GM19099 (cell line): ENCODE measurements around the gene FANCI.

Source experiments
- POLR2A ChIP-seq: IDR thresholded peaks from 3 replicates; pipeline ENCODE4 v1.6.1; 2011; ENCODE audit warnings: low read depth; ENCODE audit not compliant: insufficient read length; ENCODE audit errors: extremely low read depth

FANCI gene

DNA sequence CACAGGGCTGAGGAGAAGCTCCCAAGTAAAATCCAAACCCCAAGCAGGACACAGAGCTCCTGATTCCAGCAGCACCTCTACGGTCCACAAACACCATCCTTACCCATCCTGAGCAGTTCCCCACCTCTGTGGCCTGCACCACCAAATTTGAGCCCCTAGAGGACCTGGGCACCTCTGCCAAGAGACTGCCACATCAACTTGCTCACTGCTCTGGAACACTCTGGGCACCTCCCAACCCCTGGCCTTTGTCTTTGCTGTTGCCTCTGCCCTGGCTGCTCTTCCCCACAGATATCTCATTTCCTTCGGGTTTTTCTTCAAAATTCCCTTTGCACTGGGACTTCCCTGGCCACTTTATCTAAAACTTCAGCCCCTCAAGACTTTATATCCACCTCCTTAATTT lies 28.2 kb upstream of the FANCI start:
- TF ChIP-seq POLR2A, result no peak

DNA sequence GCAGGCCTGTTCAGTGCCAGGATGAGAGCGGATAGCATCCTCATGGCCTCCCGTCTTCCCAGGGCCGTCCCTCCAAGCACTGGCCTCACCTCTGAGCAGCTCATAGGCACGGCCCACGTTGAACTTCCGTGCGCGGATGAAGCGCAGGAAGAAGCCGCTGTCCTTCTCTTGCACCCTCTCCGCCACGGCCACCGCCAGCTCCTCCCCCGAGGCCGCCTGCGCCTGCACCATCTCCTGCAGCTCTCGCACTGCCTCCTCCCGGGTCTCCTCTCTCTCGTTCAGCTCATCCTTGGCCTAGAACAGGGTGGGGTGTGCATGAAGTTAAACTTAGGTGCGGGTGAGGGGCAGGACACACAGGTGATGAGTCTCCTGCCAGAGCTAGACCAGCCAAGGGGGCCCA lies 26.7 kb upstream of the FANCI start:
- TF ChIP-seq POLR2A, result no peak

DNA sequence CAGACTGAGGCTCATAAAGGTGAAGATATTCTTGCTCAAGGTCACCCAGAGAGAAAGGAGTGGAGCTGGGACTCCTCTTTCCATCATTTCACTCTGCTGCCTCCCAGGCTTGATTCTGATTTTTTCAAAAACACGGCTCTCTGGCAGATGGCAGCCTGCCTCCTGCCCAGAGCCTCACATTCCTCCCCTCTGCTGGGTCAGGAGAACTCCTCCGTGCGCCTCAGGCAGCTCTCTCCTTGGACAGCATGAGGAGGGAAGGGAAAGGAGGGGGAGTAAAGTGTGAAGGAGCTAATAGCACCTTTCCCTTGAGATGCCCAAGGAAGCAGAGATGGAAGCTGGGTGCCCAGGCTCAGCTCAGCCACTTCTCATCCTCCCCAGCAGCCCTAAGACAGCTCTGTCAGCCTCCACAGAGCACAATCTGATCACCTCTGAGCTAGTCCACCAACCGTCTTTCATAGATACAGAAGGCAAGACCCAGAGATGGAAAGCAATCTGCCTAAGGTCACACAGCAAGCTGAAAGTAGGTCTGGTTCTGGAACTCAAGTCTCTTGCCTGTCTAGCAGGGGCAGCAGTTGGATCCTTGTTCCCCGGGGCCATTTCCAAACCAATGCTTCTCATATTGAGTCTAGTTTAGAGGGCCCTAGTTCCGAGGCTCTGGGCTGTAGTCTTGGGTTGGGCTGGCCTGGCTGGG lies 25.9 kb upstream of the FANCI start:
- TF ChIP-seq POLR2A, result no peak

DNA sequence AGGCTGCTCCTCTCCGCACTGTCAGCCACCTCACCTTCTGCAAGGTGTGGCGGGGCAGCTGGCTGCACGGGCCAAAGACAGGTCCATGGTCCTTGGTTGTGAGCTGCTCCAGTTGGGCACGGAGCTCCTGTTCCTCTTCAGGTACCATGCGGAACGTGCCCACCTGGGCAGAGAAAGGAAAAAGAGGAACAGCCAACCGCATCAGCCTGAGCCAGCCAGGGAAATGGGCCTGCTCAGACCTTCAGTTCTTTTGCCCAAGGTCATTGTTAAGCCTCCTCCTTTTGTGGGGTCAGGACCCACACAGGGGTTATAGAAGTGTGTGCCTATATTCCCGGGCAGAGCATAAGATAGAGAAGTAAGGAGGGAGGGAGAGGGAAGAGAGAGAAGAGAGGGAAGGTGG lies 25.2 kb upstream of the FANCI start:
- no peak for TF ChIP-seq POLR2A

DNA sequence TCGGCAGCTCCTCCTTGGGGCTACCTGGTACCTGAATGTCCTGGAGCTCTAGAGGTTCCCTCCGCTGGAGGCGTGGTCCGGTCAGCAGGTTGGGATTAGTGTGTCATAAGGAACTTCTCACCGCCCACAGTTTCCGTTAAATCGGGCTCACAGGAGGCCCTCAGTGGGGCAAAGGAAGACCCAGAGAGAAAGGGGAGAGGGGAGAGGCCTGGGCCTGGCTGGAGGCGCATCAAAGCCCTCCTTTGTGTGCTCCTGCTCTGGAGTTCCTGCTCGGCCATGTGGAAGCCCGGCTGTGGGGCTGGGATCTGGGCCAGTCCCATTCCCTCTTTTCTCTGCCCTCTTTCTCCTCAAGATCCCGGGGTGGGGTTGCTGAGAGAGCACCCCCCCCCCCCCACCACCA lies 22.2 kb upstream of the FANCI start, which contains the start of gene RLBP1:
Gene RLBP1, minus strand, starts transcription at position 37 of the 400 bp plus-strand sequence. CDS start 2,604 bp downstream, outside the sequence.
- TF ChIP-seq POLR2A, result no peak

DNA sequence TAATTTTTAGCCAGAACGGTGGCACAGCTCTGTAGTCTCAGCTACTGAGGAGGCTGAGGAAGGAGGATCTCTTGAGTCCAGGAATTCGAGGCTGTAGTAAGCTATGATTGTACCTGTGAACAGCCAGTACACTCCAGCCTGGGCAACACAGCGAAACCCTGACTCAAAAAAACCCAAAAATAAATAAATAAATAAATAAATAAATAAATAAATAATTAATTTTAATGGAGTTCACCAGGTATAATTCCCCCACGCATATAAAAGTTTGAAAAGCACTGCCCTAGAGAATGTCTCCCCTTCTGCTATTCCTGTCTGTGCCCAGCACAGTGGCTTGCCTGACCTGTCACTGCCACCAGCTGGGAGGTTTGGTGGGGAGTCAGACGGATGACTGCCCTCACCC lies 18.2 kb upstream of the FANCI start:
- TF ChIP-seq POLR2A, result no peak

DNA sequence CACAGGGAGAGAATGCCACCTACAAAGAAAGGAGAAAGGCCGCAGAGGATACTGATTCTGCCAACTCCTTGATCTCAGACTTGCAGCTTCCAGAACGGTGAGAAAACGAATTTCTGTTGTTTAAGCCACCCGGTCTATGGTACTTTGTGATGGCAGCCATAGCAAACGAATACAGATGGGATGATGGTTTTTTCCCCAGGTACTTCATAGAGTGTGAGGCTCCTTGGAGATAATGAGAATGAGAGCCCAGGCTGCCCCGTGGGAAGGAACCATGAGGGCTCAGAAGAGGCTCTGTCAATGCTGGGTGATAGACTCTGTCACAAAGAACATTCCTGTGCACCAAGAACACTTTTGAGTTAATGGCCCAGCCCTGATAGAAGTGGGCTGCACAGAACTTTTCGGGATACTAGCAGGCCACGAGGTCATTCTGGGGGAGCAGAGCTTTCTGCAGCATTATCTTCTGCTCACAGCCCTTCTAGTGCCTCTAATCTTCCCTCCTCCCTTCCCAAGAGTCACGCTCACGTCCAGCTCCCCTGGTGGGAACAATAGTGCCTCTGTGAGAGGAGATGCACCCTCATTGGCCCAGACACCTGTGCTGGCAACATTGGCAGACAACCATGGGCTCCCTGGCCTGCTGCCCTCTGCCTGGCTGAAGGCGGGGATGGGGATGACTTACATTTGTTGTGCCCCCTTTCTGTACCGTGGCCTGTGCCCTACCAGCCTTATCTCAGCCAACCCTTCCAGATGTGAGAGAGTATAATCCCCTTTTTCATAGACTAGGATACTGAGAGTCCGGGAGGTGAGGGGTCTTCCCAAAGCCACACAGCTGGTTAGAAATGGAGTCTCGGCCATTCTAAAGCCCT lies 17.2 kb upstream of the FANCI start:
- TF ChIP-seq POLR2A, result no peak

DNA sequence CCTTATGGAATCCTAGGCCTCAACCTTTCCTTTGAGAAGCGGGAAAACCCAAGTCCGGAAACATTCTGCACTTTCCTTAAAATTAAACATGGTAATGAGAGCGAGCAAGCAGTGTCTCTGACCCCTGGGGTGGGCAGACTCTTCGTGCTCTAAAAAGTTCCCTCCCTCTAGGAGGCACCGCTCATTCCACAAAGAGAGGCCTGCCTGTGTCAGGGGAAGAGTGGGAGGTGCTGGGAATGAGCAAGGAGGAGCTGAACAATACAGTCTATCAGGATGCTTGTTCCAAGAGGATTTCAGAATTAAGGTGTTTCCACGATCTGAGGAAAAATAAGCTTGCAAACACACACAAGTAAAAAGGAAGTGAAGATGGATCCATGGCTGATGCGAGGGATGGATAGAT lies 16.4 kb upstream of the FANCI start:
- no peak for TF ChIP-seq POLR2A

DNA sequence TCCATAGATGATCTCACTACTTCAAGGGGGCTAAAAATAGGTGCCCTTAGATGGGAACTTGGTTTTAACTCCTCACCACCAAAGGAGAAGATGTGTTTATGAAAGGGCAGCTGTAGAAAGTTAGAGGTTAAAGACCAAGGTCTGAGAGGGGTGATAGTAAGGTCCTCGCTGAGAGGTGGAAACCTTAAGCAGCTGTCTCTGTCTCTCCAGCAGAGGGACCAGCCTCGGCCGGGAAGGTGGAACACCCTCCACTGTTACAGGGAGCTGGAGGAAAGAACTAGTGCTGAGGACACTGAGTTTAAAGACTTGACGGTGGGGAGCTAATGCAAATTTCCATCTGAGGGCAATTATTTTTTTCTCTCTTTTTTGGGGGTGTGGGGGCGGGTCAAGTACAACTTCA lies 13.5 kb upstream of the FANCI start:
- TF ChIP-seq POLR2A, result no peak

DNA sequence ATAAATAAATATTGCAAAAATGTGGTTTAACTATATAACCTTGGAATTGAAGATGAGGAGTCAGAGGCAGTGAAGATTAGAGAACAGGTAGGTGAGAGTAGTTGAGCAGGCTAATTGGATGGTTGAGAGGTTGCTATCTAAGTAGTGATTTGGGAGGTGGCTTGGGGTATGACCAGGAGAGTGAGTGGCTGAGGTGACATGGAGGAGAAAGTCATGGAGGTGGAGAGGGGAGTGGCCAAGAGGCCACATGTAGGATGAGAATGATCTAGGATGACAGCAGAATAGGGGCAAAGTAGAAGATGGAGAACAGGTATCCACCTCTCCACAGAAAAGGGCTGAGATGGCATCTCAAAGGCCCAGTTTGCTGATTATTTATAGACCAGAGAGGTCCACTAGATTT lies 11.9 kb upstream of the FANCI start:
- no peak for TF ChIP-seq POLR2A

DNA sequence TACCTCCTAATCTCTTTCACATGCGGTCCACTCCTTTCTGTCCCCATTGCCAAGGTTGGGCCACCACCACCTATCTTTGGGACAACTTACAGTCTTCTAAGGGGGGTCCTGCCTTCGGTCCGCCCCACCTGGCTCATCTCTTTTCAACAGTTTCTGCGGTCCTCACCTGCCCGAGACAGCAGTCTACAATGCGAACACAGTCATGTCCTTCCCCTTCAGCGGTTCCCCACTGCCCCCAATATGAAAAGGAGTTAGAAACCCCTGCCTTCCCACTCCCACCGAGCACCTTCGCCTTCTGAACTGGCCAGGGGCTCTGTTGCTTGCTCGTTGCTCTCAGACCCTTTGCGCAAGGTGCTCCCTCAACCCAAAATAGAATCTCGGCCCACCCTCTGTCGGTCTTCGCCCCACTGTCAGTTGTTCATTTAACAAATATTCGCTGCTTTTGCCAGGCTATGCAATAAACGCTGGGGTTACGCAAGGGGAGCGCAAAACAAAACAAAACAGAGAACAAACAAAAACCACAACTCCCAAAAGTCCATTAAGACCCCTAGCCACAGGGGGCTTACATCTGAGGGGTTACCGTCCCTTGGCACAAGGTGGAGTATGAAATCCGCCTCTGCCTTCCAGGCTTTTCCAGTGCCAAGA lies 611 bp upstream of the FANCI start:
- TF ChIP-seq POLR2A, result no peak

DNA sequence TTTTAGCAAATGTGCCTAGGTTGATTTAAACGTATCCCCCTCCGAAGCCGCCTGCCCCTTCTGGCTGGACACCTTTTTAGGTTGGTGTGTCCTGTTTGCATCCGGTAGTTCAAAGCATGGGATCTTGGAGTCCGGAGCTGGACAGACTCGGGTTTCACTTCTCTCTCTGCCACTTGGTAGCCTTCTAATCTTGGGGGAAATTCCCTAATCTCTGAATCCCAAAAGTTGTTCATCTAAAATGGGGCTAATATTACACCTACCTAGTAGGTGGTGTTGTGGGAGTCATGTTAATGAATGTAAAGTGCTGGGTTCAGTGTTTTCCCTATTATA lies 760 bp downstream of the FANCI start:
- TF ChIP-seq POLR2A, result no peak

DNA sequence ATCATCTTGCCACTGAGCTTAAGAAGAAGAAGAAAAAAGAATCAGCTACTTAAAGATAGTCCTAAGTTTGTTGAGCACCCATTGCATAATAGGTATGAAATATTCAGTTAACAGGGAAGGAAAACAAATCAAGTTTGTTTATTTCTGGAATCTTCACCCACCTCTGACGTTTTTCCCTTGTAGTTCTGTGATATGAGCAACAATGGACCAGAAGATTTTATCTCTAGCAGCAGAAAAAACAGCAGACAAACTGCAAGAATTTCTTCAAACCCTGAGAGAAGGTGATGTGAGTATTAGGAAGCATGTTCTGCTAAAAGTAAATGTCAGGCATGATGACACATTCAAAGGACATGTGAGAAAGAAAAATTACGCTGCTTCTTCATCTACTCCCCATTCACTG lies 3.7 kb downstream of the FANCI start:
- TF ChIP-seq POLR2A, result no peak

DNA sequence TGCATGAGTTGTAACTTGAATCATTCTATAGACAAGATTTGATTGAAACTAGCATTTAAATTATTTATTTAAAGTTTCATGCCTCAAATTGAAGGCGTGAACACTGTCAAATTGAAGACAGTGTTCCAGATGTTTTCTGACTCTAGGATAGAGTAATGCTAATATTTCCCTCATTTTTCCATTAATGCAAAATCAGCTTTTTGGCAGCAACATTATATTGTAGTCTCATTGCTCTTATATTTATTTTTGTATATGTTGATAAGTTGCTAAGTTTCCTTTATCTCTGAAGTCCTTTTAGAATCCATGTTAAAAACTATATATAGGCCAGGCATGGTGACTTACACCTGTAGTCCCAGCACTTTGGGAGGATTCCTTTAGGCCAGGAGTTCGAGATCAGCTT lies 4.8 kb downstream of the FANCI start:
- no peak for TF ChIP-seq POLR2A

DNA sequence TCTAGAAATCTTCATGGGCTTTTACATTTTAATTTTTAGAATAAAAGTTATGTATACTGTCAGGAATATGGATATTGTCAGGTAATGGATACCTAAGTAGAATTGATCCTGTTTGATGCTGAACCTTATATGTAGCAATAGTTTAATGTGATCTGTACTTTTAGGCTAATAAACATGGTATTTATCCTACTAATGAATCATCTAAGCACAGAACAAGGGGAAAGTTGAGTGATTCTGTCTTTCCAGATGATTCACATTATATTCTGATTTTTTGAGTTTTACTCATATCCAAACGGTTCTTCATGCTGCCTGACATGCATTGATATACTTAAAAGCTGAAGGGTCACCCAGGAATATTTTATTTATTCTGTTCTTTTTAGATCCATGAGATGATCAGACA lies 34.5 kb downstream of the FANCI start:
- TF ChIP-seq POLR2A, result no peak

DNA sequence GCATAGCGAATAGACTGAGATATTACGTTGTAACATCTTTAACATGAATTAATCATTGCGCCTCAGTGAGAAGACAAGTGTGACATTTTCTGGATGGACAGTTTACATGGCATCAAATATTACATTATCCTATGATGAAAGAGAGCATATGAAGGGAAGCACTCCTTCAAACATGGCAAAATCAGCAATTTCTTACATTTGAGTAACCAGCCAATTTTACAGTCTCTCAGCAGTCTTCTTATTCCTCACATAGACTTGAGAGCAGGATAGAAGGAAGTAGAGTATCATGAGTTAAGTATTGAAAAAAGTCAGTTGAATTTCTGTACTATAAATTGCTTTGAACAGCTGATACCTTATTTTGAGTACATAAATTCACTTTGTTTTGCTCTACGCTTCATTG lies 38.9 kb downstream of the FANCI start:
- no peak for TF ChIP-seq POLR2A
